Measurements from ENCODE around the gene CCDC192.

Gene CCDC192

DNA sequence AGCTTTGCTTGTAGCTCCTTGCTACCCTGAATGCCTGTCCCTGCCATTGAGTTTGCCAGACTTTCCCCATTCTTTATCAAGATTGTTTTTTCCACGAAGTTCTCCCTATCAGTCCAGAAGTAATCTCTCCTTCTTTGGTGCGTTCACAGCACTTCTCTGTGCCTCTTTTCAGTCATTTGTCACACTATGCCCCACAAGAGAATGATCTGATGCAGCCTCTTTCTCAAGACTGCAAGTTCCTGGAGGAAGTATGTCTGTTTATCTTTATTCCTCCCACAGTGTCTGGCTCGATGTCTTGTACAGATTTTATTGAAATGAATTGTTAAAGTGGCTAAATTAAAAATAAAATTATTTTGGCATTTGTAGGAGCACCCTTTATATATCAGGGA lies 99.3 kb downstream of the CCDC192 start:
- H3K27ac ChIP-seq (ENCODE audit: low read depth, low read length) = no peak overlapping the region
- no peaks in the 10 kb centered on the region for H3K36me3 ChIP-seq (ENCODE audit: control insufficient read depth in 1 of 2, insufficient read depth in 2 of 2, low read length in 2 of 2)
- no peak overlapping the region for H3K9ac ChIP-seq (ENCODE audit: low read depth in 1 of 2, low read length in 2 of 2)
- H3K27me3 ChIP-seq (ENCODE audit: control insufficient read depth in 1 of 2, insufficient read depth in 2 of 2, low read length in 2 of 2) = no peaks in the 10 kb centered on the region
- H3K4me3 ChIP-seq (ENCODE audit: low read depth in 1 of 2, low read length in 2 of 2) = no peak overlapping the region
- peaks cover 0 to 3% of the 10 kb centered on the region in 2 donors for H3K4me1 ChIP-seq (ENCODE audit: control insufficient read depth in 1 of 2, insufficient read depth in 2 of 2, low read length in 2 of 2)
- no peaks in the 10 kb centered on the region for H3K9me3 ChIP-seq (ENCODE audit: control insufficient read depth in 1 of 2, low read length in 2 of 2)

DNA sequence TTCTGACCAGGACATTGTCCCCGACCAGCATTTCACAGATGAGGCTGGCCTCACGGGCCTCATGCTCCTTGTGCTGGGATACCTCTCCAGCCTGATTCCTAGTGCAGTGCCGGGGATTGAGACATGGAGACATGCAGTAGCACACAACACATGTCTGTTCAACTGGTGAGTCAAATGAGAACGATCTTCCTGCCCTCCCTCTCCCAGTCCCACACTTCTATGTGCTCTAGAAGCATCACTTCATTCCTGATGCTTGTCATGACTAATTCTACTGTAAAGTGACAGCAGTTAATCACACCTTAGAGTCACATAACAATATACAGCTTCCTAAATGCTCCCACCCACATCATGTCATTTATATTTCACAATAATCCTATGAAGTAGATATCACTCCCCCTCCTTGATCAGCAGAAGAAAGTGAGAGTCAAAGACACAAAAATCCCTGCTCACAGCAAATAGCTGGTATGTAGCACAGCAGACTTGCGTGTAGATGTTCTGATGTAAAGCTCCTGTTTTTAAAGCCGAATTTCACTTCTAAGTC lies 101.8 kb downstream of the CCDC192 start:
- Histone ChIP-seq H3K9ac (ENCODE audit: low read depth in 1 of 2, low read length in 2 of 2) (no peak overlapping the region), H3K36me3 (ENCODE audit: control insufficient read depth in 1 of 2, insufficient read depth in 2 of 2, low read length in 2 of 2) (no peaks in the 10 kb centered on the region), H3K4me1 (ENCODE audit: control insufficient read depth in 1 of 2, insufficient read depth in 2 of 2, low read length in 2 of 2) (peaks cover 0 to 3% of the 10 kb centered on the region in 2 donors), H3K27ac (ENCODE audit: low read depth, low read length) (no peak overlapping the region), H3K27me3 (ENCODE audit: control insufficient read depth in 1 of 2, insufficient read depth in 2 of 2, low read length in 2 of 2) (no peaks in the 10 kb centered on the region), H3K4me3 (ENCODE audit: low read depth in 1 of 2, low read length in 2 of 2) (no peak overlapping the region), H3K9me3 (ENCODE audit: control insufficient read depth in 1 of 2, low read length in 2 of 2) (no peaks in the 10 kb centered on the region)

DNA sequence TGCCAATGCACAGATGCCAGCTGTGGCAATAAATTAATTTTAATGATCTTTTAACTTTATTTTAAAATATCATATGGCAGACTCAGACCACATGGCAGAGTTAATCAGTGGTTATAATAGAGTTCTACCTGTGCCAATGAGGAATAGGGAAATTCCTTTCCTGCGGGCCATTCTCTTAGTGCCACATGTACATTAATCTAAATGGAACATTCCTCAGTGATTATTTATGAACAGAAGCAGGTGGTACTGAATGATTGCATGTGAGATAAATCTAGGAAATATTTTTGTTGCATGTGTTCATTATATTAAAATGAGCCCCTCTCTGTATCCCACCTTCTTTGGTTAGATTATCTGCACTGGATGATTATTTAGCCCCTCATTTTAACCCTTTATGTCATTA lies 102.3 kb downstream of the CCDC192 start:
- H3K27ac ChIP-seq (ENCODE audit: low read depth, low read length) = no peak overlapping the region
- H3K4me1 ChIP-seq (ENCODE audit: control insufficient read depth in 1 of 2, insufficient read depth in 2 of 2, low read length in 2 of 2) = peaks cover 0 to 3% of the 10 kb centered on the region in 2 donors
- no peaks in the 10 kb centered on the region for H3K27me3 ChIP-seq (ENCODE audit: control insufficient read depth in 1 of 2, insufficient read depth in 2 of 2, low read length in 2 of 2)
- H3K36me3 ChIP-seq (ENCODE audit: control insufficient read depth in 1 of 2, insufficient read depth in 2 of 2, low read length in 2 of 2) = no peaks in the 10 kb centered on the region
- H3K4me3 ChIP-seq (ENCODE audit: low read depth in 1 of 2, low read length in 2 of 2) = no peak overlapping the region
- no peaks in the 10 kb centered on the region for H3K9me3 ChIP-seq (ENCODE audit: control insufficient read depth in 1 of 2, low read length in 2 of 2)
- no peak overlapping the region for H3K9ac ChIP-seq (ENCODE audit: low read depth in 1 of 2, low read length in 2 of 2)

DNA sequence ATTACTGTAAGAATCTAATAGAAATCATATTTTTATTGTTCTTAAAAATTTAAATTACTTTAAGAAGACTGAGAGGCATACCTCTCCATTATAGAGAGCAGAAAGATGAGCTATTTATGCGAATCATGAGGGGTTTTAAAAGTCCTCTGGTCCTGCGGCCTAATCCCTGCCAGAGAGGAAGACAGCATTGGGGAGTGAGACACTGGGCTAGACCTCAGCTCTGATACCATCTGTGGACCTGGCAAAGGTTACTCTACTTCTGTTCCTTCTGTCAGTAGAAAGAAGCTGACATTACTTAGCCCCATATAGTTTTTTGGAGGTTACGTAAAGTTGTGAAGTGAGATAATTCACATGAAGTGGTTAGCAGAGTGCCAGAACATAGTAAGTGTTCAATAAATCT lies 103.6 kb downstream of the CCDC192 start:
- H3K9ac ChIP-seq (ENCODE audit: low read depth in 1 of 2, low read length in 2 of 2) = no peak overlapping the region
- no peaks in the 10 kb centered on the region for H3K27me3 ChIP-seq (ENCODE audit: control insufficient read depth in 1 of 2, insufficient read depth in 2 of 2, low read length in 2 of 2)
- H3K27ac ChIP-seq (ENCODE audit: low read depth, low read length) = no peak overlapping the region
- no peaks in the 10 kb centered on the region for H3K36me3 ChIP-seq (ENCODE audit: control insufficient read depth in 1 of 2, insufficient read depth in 2 of 2, low read length in 2 of 2)
- no peak overlapping the region for H3K4me3 ChIP-seq (ENCODE audit: low read depth in 1 of 2, low read length in 2 of 2)
- peaks cover 0 to 3% of the 10 kb centered on the region in 2 donors for H3K4me1 ChIP-seq (ENCODE audit: control insufficient read depth in 1 of 2, insufficient read depth in 2 of 2, low read length in 2 of 2)
- H3K9me3 ChIP-seq (ENCODE audit: control insufficient read depth in 1 of 2, low read length in 2 of 2) = no peaks in the 10 kb centered on the region

DNA sequence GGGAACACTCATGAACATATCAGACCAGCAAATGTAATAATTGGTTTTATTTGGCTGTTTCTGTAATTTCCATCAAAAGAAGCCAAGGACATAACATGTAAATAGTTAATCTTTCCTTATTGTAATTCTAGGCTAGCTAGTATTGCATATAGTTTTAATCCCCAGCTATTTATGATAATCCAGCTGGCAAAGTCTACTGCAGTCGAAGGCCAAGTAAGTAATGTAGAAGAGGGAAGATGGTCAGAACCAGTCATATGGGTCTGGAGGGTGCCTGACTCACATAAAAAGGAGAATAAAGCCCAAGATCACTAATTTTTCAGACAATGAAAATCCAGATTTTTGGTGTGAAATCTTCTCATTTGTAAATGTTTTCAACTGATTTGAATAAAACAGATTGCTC lies 106.3 kb downstream of the CCDC192 start:
- H3K4me1 ChIP-seq (ENCODE audit: control insufficient read depth in 1 of 2, insufficient read depth in 2 of 2, low read length in 2 of 2) = peaks cover 0 to 3% of the 10 kb centered on the region in 2 donors
- no peak overlapping the region for H3K4me3 ChIP-seq (ENCODE audit: low read depth in 1 of 2, low read length in 2 of 2)
- H3K9me3 ChIP-seq (ENCODE audit: control insufficient read depth in 1 of 2, low read length in 2 of 2) = no peaks in the 10 kb centered on the region
- H3K9ac ChIP-seq (ENCODE audit: low read depth in 1 of 2, low read length in 2 of 2) = no peak overlapping the region
- no peak overlapping the region for H3K27ac ChIP-seq (ENCODE audit: low read depth, low read length)
- no peaks in the 10 kb centered on the region for H3K27me3 ChIP-seq (ENCODE audit: control insufficient read depth in 1 of 2, insufficient read depth in 2 of 2, low read length in 2 of 2)
- H3K36me3 ChIP-seq (ENCODE audit: control insufficient read depth in 1 of 2, insufficient read depth in 2 of 2, low read length in 2 of 2) = no peaks in the 10 kb centered on the region

DNA sequence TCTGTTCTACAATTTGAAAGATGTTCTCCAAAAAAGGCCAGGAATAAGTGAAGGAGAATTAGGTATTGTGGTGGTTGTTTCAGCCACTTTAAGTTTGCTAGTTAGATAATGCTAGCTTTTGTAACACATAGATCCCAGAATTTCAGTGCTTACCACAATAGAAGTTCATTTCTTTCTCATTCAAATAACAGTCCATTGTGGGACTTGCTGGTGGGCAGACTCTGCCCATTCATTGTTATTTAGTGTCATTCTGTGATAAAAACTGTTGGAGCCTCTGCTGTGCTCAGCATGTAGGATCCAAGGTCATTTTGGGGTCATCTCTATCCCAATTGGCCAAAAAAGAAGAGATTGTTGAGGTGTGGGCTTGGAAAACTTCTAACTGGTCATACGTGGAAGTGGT lies 106.8 kb downstream of the CCDC192 start:
- Histone ChIP-seq H3K36me3 (ENCODE audit: control insufficient read depth in 1 of 2, insufficient read depth in 2 of 2, low read length in 2 of 2) (no peaks in the 10 kb centered on the region), H3K4me1 (ENCODE audit: control insufficient read depth in 1 of 2, insufficient read depth in 2 of 2, low read length in 2 of 2) (peaks cover 0 to 3% of the 10 kb centered on the region in 2 donors), H3K9ac (ENCODE audit: low read depth in 1 of 2, low read length in 2 of 2) (no peak overlapping the region), H3K4me3 (ENCODE audit: low read depth in 1 of 2, low read length in 2 of 2) (no peak overlapping the region), H3K27me3 (ENCODE audit: control insufficient read depth in 1 of 2, insufficient read depth in 2 of 2, low read length in 2 of 2) (no peaks in the 10 kb centered on the region), H3K9me3 (ENCODE audit: control insufficient read depth in 1 of 2, low read length in 2 of 2) (no peaks in the 10 kb centered on the region), H3K27ac (ENCODE audit: low read depth, low read length) (no peak overlapping the region)

DNA sequence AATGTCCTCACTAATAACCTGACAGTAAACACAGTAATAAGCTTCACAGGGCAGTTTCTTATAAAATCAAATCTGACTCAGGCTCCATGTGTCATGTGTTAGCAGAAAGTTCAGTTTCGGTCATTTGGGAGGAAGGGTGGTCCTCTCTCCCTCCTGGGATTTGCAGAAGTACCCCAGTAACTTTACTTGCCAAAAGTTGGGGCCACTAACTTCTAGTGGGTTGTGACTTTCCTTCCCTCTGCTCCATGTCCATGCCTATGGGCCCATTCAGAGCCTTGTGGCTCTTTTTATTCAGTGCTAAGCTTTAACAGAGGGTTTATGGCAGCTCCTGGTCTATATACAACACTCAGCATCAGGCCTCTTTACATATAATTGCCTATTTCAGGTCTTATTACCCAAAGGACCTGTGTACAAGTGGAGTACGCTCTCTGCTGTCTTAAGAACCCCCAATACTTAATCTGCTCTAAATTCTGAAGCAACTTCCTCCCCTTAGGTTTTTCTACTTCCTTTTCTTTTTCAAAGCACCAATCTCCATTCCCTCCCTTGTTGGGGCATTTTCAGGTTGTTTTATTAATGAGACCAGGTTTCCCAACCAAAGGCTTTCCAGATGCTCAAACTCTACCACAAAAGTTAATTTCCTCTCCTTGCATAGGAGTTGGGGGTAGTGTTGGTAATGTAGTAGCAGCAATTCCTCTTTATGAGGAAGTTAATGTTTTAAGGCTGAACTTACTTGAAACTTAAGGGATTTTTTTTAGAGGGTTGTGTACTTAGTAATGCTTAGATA lies 107.7 kb downstream of the CCDC192 start:
- Histone ChIP-seq H3K27me3 (ENCODE audit: control insufficient read depth in 1 of 2, insufficient read depth in 2 of 2, low read length in 2 of 2) (no peaks in the 10 kb centered on the region), H3K4me3 (ENCODE audit: low read depth in 1 of 2, low read length in 2 of 2) (no peak overlapping the region)

DNA sequence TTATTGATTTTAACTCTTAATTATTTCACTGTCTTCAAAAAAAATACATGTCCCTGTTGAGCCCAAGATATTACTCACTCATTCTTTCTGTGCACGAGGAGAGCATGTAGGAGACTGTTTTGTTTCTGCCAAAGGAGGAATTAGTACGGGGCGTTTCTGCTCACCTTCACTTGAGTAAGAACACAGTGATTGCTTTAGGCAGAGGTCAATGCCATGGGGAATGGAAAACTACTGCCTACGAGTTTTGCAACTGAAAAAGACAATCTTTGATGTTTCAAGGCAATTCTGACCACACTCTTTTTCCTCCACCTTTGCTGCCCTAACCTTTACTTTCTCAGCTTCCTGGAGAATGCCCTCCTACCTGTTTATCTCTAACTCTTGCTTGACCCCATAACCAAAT lies 109.4 kb downstream of the CCDC192 start:
- Histone ChIP-seq H3K9me3 (ENCODE audit: control insufficient read depth in 1 of 2, low read length in 2 of 2) (no peaks in the 10 kb centered on the region), H3K9ac (ENCODE audit: low read depth in 1 of 2, low read length in 2 of 2) (no peak overlapping the region), H3K27me3 (ENCODE audit: control insufficient read depth in 1 of 2, insufficient read depth in 2 of 2, low read length in 2 of 2) (no peaks in the 10 kb centered on the region), H3K4me1 (ENCODE audit: control insufficient read depth in 1 of 2, insufficient read depth in 2 of 2, low read length in 2 of 2) (no peaks in the 10 kb centered on the region), H3K36me3 (ENCODE audit: control insufficient read depth in 1 of 2, insufficient read depth in 2 of 2, low read length in 2 of 2) (no peaks in the 10 kb centered on the region), H3K4me3 (ENCODE audit: low read depth in 1 of 2, low read length in 2 of 2) (no peak overlapping the region), H3K27ac (ENCODE audit: low read depth, low read length) (no peak overlapping the region)

More for the DNA sequence above, 107.7 kb downstream of the CCDC192 start:
- H3K36me3 ChIP-seq (ENCODE audit: control insufficient read depth in 1 of 2, insufficient read depth in 2 of 2, low read length in 2 of 2) = no peaks in the 10 kb centered on the region
- H3K27ac ChIP-seq (ENCODE audit: low read depth, low read length) = no peak overlapping the region
- peaks cover 0 to under 1% of the 10 kb centered on the region in 2 donors for H3K4me1 ChIP-seq (ENCODE audit: control insufficient read depth in 1 of 2, insufficient read depth in 2 of 2, low read length in 2 of 2)
- H3K9me3 ChIP-seq (ENCODE audit: control insufficient read depth in 1 of 2, low read length in 2 of 2) = no peaks in the 10 kb centered on the region
- H3K9ac ChIP-seq (ENCODE audit: low read depth in 1 of 2, low read length in 2 of 2) = no peak overlapping the region

DNA sequence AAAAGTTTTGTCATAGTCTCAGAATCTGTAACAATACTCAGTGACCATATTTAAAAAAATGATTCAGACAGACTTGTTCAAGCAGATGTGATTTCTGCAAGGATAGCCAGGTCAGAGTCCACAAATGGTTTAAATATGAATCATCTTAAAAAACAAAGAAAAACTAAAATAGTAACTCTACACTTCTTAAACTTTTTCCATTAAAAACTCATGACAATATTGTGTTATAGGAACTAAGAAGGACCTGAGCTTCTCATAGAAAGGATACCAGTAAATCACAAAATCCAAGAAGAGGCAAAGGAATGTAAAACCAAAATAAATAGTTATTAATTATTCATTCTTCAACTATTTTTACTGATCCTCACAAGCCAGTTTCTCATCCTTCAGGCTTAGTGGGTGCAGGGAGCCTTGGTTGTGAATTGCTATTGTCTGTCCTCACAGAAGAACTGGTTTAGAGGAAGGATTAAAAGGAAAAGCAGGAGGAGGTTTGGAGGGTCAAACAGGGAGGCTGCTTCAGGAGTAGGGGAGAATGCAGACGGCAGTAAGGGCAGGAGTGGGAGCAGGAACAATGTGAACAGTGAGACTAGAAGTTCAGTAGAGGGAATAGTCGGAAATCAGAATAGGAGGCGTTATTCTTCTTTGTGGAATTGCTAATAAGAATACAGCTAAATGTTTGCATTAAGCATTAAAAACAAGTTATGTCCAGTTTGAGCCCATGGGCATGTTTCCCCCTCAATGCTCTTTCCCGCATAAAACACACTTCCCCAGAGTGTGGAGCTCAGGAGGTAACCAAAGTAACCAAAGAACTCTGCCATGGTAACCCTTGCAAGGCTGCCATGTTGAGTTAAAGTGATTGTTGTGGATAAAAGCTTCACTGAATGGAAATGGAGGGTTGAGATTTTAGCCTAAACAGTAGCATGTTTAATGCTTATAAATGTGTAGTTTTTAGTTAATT lies 110.7 kb downstream of the CCDC192 start:
- Histone ChIP-seq H3K4me3 (ENCODE audit: low read depth in 1 of 2, low read length in 2 of 2) (no peak overlapping the region), H3K27me3 (ENCODE audit: control insufficient read depth in 1 of 2, insufficient read depth in 2 of 2, low read length in 2 of 2) (no peaks in the 10 kb centered on the region), H3K4me1 (ENCODE audit: control insufficient read depth in 1 of 2, insufficient read depth in 2 of 2, low read length in 2 of 2) (no peaks in the 10 kb centered on the region), H3K9me3 (ENCODE audit: control insufficient read depth in 1 of 2, low read length in 2 of 2) (no peaks in the 10 kb centered on the region), H3K9ac (ENCODE audit: low read depth in 1 of 2, low read length in 2 of 2) (no peak overlapping the region), H3K36me3 (ENCODE audit: control insufficient read depth in 1 of 2, insufficient read depth in 2 of 2, low read length in 2 of 2) (no peaks in the 10 kb centered on the region), H3K27ac (ENCODE audit: low read depth, low read length) (no peak overlapping the region)

DNA sequence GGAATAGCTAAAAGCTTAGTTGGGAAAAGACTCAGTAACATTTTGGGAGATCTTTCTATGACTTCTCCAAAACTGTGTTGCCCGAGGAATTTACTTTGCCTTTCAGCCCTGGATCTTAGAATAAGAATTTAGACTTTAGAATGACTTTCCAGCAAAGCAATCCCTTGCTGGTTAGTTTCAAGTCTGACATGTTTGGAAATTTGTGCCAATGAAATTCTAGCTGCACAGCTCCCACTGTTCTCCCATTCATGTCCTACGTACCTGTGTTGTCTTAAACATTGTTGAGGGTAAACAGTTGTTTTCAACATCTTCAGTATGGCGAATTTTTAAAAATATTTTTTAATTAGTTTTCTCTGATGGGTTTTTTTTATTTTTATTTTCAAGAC lies 111.4 kb downstream of the CCDC192 start:
- H3K27me3 ChIP-seq (ENCODE audit: control insufficient read depth in 1 of 2, insufficient read depth in 2 of 2, low read length in 2 of 2) = no peaks in the 10 kb centered on the region
- no peak overlapping the region for H3K4me3 ChIP-seq (ENCODE audit: low read depth in 1 of 2, low read length in 2 of 2)
- no peaks in the 10 kb centered on the region for H3K4me1 ChIP-seq (ENCODE audit: control insufficient read depth in 1 of 2, insufficient read depth in 2 of 2, low read length in 2 of 2)
- no peaks in the 10 kb centered on the region for H3K36me3 ChIP-seq (ENCODE audit: control insufficient read depth in 1 of 2, insufficient read depth in 2 of 2, low read length in 2 of 2)
- H3K9me3 ChIP-seq (ENCODE audit: control insufficient read depth in 1 of 2, low read length in 2 of 2) = no peaks in the 10 kb centered on the region
- H3K27ac ChIP-seq (ENCODE audit: low read depth, low read length) = no peak overlapping the region
- H3K9ac ChIP-seq (ENCODE audit: low read depth in 1 of 2, low read length in 2 of 2) = no peak overlapping the region

Measured in duodenal mucosa (tissue), 2 donors.